ENCODE results near the gene MROH8.

The MROH8 gene

GRCh38 chr20:37198932-37199660 is 19.7 kb upstream of the MROH8 start:
- DNase-seq, result no peak

- no peak for DNase-seq
Measured at GRCh38 chr20:37194621-37195417, 15.5 kb upstream of the MROH8 start.

- no peak for DNase-seq
Measured at GRCh38 chr20:37193821-37194220, 14.5 kb upstream of the MROH8 start.

- DNase-seq, result no peak
Measured at GRCh38 chr20:37193226-37193625, 13.9 kb upstream of the MROH8 start.

- DNase-seq, result peak; percentile 59
Measured at GRCh38 chr20:37192137-37192854, 12.9 kb upstream of the MROH8 start.

- no peak for DNase-seq
Measured at GRCh38 chr20:37190354-37191112, 11.2 kb upstream of the MROH8 start.

GRCh38 chr20:37189416-37190016 is 10.2 kb upstream of the MROH8 start:
- no peak for DNase-seq

GRCh38 chr20:37188787-37189186 is 9.4 kb upstream of the MROH8 start:
- no peak for DNase-seq

GRCh38 chr20:37185686-37186085 is 6.3 kb upstream of the MROH8 start:
- no peak for DNase-seq

- DNase-seq, result no peak
Measured at GRCh38 chr20:37179683-37180524, 556 bp upstream of the MROH8 start.

- DNase-seq, result no peak
Measured at GRCh38 chr20:37172836-37173235, 6.5 kb downstream of the MROH8 start.

GRCh38 chr20:37166867-37167266 is 12.5 kb downstream of the MROH8 start:
- no peak for DNase-seq

GRCh38 chr20:37165031-37165430 is 14.3 kb downstream of the MROH8 start:
- no peak for DNase-seq

- DNase-seq, result no peak
Measured at GRCh38 chr20:37163832-37164554, 15.4 kb downstream of the MROH8 start.

- DNase-seq, result no peak
Measured at GRCh38 chr20:37162646-37163045, 16.7 kb downstream of the MROH8 start.

- no peak for DNase-seq
Measured at GRCh38 chr20:37161830-37162549, 17.4 kb downstream of the MROH8 start.

- no peak for DNase-seq
Measured at GRCh38 chr20:37160683-37161082, 18.7 kb downstream of the MROH8 start.

- no peak for DNase-seq
Measured at GRCh38 chr20:37158248-37158647, 21.1 kb downstream of the MROH8 start.

- DNase-seq, result no peak
Measured at GRCh38 chr20:37155987-37156386, 23.4 kb downstream of the MROH8 start.

- no peak for DNase-seq
Measured at GRCh38 chr20:37154684-37155298, 24.6 kb downstream of the MROH8 start.
